ENCODE data around the gene TPK1. TPM values are rescaled to one million over a fixed set of nuclear protein-coding genes. Genes with fewer than 3 reads are reported as not detected.

The TPK1 gene
- polyA plus RNA-seq, 1 experiment: 0.38 TPM

DNA sequence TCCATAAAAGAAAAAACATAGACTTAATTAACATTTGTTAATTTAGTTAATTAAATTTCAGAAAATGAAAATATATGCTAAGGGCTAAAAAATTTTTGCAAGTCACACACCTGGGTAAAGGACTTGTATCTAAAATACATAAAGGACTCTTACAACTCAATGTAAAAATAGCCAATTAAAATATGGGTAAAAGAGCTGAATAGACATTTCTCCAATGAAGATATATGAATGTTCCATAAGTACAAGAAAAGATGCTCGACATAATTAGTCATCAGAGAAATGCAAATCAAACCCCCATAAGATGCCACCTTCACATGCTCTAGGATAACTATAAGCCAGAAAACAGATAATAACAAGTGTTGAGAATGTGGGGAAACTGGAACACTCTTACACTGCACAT lies 288.0 kb downstream of the TPK1 start:
- no peaks in the 10 kb centered on the region for H3K27me3 ChIP-seq (ENCODE audit: control insufficient read depth, insufficient read depth, low read length)
- POLR2A ChIA-PET: no interaction called here
- no peak overlapping the region for H3K4me3 ChIP-seq (ENCODE audit: low read depth, low read length)
- CTCF ChIA-PET: no interaction called here
- H3K9me3 ChIP-seq (ENCODE audit: control insufficient read depth, insufficient read depth, low read length): peaks cover 25% of the 10 kb centered on the region; the same call in 1 of the 2 replicates
- no peak overlapping the region for H3K27ac ChIP-seq (ENCODE audit: low read depth, low read length)
- no peak for DNase-seq (ENCODE audit: low read depth, low spot score)
- TF ChIP-seq, protein P1, sequence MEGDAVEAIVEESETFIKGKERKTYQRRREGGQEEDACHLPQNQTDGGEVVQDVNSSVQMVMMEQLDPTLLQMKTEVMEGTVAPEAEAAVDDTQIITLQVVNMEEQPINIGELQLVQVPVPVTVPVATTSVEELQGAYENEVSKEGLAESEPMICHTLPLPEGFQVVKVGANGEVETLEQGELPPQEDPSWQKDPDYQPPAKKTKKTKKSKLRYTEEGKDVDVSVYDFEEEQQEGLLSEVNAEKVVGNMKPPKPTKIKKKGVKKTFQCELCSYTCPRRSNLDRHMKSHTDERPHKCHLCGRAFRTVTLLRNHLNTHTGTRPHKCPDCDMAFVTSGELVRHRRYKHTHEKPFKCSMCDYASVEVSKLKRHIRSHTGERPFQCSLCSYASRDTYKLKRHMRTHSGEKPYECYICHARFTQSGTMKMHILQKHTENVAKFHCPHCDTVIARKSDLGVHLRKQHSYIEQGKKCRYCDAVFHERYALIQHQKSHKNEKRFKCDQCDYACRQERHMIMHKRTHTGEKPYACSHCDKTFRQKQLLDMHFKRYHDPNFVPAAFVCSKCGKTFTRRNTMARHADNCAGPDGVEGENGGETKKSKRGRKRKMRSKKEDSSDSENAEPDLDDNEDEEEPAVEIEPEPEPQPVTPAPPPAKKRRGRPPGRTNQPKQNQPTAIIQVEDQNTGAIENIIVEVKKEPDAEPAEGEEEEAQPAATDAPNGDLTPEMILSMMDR (IDR thresholded peaks at IDR 0.05; ENCODE audit: low read depth, low read length): no peak

DNA sequence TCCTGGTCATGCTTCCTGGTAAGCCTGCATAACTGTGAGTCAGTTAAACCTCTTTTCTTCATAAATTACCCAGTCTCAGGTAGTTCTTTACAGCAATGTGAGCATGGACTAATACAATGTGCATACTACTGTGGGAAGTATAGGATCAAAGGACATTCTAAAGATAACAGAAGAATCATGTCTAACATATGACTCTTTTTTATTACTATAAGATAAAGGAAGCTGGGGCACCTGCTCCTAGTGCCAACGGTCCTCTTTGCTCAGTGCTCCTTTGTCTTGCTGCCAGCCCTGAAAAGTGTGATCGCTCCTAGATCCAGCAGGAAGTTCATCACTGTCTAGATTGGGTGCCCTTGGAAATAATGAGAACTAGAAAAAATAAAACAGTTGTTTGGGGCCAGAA lies 289.1 kb downstream of the TPK1 start:
- ChIA-PET POLR2A (no interaction called here), CTCF (no interaction called here)
- Histone ChIP-seq H3K27me3 (ENCODE audit: control insufficient read depth, insufficient read depth, low read length) (no peaks in the 10 kb centered on the region), H3K4me3 (ENCODE audit: low read depth, low read length) (no peak overlapping the region), H3K27ac (ENCODE audit: low read depth, low read length) (no peak overlapping the region), H3K9me3 (ENCODE audit: control insufficient read depth, insufficient read depth, low read length) (peaks cover 25% of the 10 kb centered on the region; the same call in 1 of the 2 replicates)
- no peak for DNase-seq (ENCODE audit: low read depth, low spot score)
- TF ChIP-seq, protein P1 (IDR thresholded peaks at IDR 0.05; ENCODE audit: low read depth, low read length): no peak

DNA sequence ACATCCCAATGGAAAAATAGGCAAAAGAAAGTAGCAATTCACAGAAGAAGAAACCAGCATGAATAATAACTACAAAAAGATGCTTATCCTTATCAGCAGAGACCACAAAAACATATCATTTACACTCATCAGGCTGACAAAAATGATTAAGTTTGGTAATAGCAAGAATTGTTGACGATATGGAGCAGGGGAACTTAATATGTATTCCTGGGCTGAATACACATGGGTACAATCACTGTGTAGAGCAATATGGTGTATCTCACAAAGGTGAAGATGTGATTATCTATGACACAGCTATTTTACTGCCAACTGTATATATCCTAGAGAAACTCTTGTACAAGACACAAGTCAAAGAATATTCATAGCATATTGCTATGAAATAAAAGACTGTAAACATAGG lies 290.5 kb downstream of the TPK1 start:
- ChIA-PET CTCF (no interaction called here), POLR2A (no interaction called here)
- peaks cover 25% of the 10 kb centered on the region; the same call in 1 of the 2 replicates for H3K9me3 ChIP-seq (ENCODE audit: control insufficient read depth, insufficient read depth, low read length)
- TF ChIP-seq, protein P1 (IDR thresholded peaks at IDR 0.05; ENCODE audit: low read depth, low read length): no peak
- no peak overlapping the region for H3K4me3 ChIP-seq (ENCODE audit: low read depth, low read length)
- H3K27me3 ChIP-seq (ENCODE audit: control insufficient read depth, insufficient read depth, low read length): no peaks in the 10 kb centered on the region
- DNase-seq (ENCODE audit: low read depth, low spot score): no peak
- no peak overlapping the region for H3K27ac ChIP-seq (ENCODE audit: low read depth, low read length)

DNA sequence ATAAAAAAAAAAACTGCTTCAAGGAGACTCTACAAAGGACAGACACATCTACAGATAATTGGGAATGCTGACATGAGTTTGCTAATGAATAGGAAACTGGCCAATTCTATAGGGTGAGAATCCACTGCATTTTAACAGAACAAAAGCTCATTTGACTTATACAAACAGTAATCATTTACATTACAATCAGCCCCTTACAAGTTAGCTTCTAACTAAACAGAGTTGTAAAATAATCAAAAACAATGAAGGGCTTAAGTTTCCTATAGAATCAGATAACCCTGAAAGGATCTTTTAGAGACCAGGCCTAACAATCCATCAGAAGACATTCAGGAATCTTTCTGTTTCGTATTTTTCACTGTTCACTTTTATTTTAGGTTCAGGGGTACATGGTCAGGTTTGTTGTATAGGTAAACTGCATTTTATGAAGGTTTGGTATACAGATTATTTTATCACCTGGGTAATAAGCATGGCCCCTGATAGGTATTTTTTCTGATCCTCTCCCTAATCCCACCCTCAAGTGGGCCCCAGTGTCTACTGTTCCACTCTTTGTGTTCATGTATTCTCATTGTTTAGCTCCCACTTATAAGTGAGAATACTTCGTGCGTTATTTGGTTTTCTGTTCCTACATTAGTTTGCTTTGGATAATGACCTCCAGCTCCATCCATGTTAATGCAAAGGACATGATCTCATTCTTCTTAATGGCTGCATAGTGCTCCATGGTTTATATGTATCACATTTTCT lies 301.0 kb downstream of the TPK1 start:
- no peak overlapping the region for H3K4me3 ChIP-seq (ENCODE audit: low read depth, low read length)
- DNase-seq (ENCODE audit: low read depth, low spot score): no peak
- ChIA-PET POLR2A (no interaction called here), CTCF (no interaction called here)
- no peak overlapping the region for H3K27ac ChIP-seq (ENCODE audit: low read depth, low read length)
- TF ChIP-seq, protein P1 (IDR thresholded peaks at IDR 0.05; ENCODE audit: low read depth, low read length): no peak
- H3K27me3 ChIP-seq (ENCODE audit: control insufficient read depth, insufficient read depth, low read length): no peaks in the 10 kb centered on the region
- H3K9me3 ChIP-seq (ENCODE audit: control insufficient read depth, insufficient read depth, low read length): no peaks in the 10 kb centered on the region

DNA sequence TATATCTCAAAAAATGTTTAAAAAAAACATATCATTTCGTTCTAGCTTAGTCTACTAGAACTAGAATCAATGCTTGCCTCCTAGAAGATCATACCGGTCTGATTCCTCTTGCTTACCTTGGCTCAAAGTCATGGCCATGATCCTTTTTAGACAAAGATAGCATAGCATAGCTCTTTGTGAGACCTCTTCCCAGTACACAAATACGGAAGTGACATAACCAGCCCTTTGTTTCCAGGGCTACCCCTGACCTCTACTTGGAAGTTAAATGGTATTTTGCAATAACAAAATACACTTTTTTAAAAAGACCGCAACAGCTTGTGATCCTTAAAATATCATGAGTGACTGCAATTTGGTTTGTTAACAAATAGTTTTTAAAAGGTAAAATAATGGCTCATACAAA lies 301.7 kb downstream of the TPK1 start:
- H3K4me3 ChIP-seq (ENCODE audit: low read depth, low read length): no peak overlapping the region
- H3K27ac ChIP-seq (ENCODE audit: low read depth, low read length): no peak overlapping the region
- H3K27me3 ChIP-seq (ENCODE audit: control insufficient read depth, insufficient read depth, low read length): no peaks in the 10 kb centered on the region
- no peak for DNase-seq (ENCODE audit: low read depth, low spot score)
- ChIA-PET POLR2A (no interaction called here), CTCF (no interaction called here)
- no peaks in the 10 kb centered on the region for H3K9me3 ChIP-seq (ENCODE audit: control insufficient read depth, insufficient read depth, low read length)
- TF ChIP-seq, protein P1 (IDR thresholded peaks at IDR 0.05; ENCODE audit: low read depth, low read length): no peak
